Left ventricle myocardium inferior (tissue), 1 donor: ENCODE results near the gene TRMT1L. TPM values are rescaled to one million over a fixed set of nuclear protein-coding genes. Genes with fewer than 3 reads are reported as not detected.
A peak's percentile ranks its signal among the peaks of the same experiment; 100 is the strongest.

Experiments used
- DNase-seq: peaks from one replicate; pipeline ENCODE4 v3.0.0-alpha.2; 2020
- H3K27ac ChIP-seq: fragments of 200-600 bp; replicated peaks from 2 replicates; pipeline ENCODE4 v1.8.0; 2021
- H3K27me3 ChIP-seq: fragments of 200-600 bp; 2 replicates; pipeline ENCODE4 v1.8.0; 2021; ENCODE audit warnings: low read depth
- H3K36me3 ChIP-seq: fragments of 200-600 bp; 2 replicates; pipeline ENCODE4 v1.8.0; 2021
- H3K4me1 ChIP-seq: fragments of 200-600 bp; 2 replicates; pipeline ENCODE4 v1.8.0; 2021
- H3K4me3 ChIP-seq: fragments of 200-600 bp; 2 replicates; pipeline ENCODE4 v1.8.0; 2021; ENCODE audit warnings: mild to moderate bottlenecking, moderate library complexity
- H3K9me3 ChIP-seq: fragments of 200-600 bp; replicated peaks from 2 replicates; pipeline ENCODE4 v1.8.0; 2021
- CTCF ChIP-seq: fragments of 200-600 bp; IDR thresholded peaks from 2 replicates; pipeline ENCODE4 v1.8.0; 2021; ENCODE audit warnings: antibody characterized with exemption, mild to moderate bottlenecking, borderline replicate concordance
- intact Hi-C: fragments of 100-400 bp; cut with micrococcal nuclease; formaldehyde crosslinking; loops from one replicate; pipeline ENCODE4 v1.11.0; 2022
- total RNA-seq: library from RNA; stranded (reverse); fragmentation: NEBNext Ultra II Directional; extraction: Animal tissue kit (Norgen Biotek cat#: 25700); gene quantifications from one replicate; pipeline ENCODE4 v1.2.1, GENCODE V29; 2021
- donor health status: DM: no; HTN: yes; CAD: no; lungs with severe emphysema.

The TRMT1L gene
- total RNA-seq, 1 donor from 2014 or later = 26.1 TPM

- intact Hi-C loops = no loop called here
- Histone ChIP-seq H3K27me3 (no peaks in the 10 kb centered on the region), H3K27ac (peak overlapping the region; percentile 98), H3K4me3 (peak overlapping the region; percentile 79), H3K4me1 (peaks cover 66% of the 10 kb centered on the region), H3K9me3 (no peaks in the 10 kb centered on the region), H3K36me3 (peaks cover 7% of the 10 kb centered on the region)
- no peak for DNase-seq
- TF ChIP-seq CTCF = no peak
Measured at GRCh38 chr1:185155600-185156287, 1.0 kb downstream of the TRMT1L start.

- H3K9me3 ChIP-seq = no peaks in the 10 kb centered on the region
- intact Hi-C loops = no loop called here
- H3K4me3 ChIP-seq = peak overlapping the region; percentile 79
- peak overlapping the region; percentile 98 for H3K27ac ChIP-seq
- H3K36me3 ChIP-seq = peaks cover 14% of the 10 kb centered on the region
- H3K27me3 ChIP-seq = no peaks in the 10 kb centered on the region
- peaks cover 66% of the 10 kb centered on the region for H3K4me1 ChIP-seq
- TF ChIP-seq CTCF = no peak
- DNase-seq = no peak
Measured at GRCh38 chr1:185154912-185155513, 1.7 kb downstream of the TRMT1L start.

- H3K4me1 ChIP-seq = peaks cover 46% of the 10 kb centered on the region
- intact Hi-C loops = no loop called here
- no peak overlapping the region for H3K27ac ChIP-seq
- H3K27me3 ChIP-seq = no peaks in the 10 kb centered on the region
- TF ChIP-seq CTCF = no peak
- H3K4me3 ChIP-seq = no peak overlapping the region
- no peak for DNase-seq
- H3K9me3 ChIP-seq = no peaks in the 10 kb centered on the region
- H3K36me3 ChIP-seq = peaks cover 42% of the 10 kb centered on the region
Measured at GRCh38 chr1:185152187-185152767, 4.5 kb downstream of the TRMT1L start.

GRCh38 chr1:185151215-185151614 lies 5.5 kb downstream of the TRMT1L start:
- no peak overlapping the region for H3K27ac ChIP-seq
- no peak for DNase-seq
- H3K4me3 ChIP-seq = no peak overlapping the region
- no peak for TF ChIP-seq CTCF
- peaks cover 39% of the 10 kb centered on the region for H3K4me1 ChIP-seq
- H3K9me3 ChIP-seq = no peaks in the 10 kb centered on the region
- intact Hi-C loops = no loop called here
- H3K27me3 ChIP-seq = no peaks in the 10 kb centered on the region
- peaks cover 52% of the 10 kb centered on the region for H3K36me3 ChIP-seq

- H3K9me3 ChIP-seq = no peaks in the 10 kb centered on the region
- no peaks in the 10 kb centered on the region for H3K4me1 ChIP-seq
- peaks cover 90% of the 10 kb centered on the region for H3K36me3 ChIP-seq
- no peak for TF ChIP-seq CTCF
- no peak overlapping the region for H3K4me3 ChIP-seq
- no peaks in the 10 kb centered on the region for H3K27me3 ChIP-seq
- no peak for DNase-seq
- intact Hi-C loops = no loop called here
- H3K27ac ChIP-seq = no peak overlapping the region
Measured at GRCh38 chr1:185144233-185144632, 12.5 kb downstream of the TRMT1L start.
